Measurements from ENCODE around the gene TPRG1.

GRCh38 chr3:189149203-189149602 lies 22.6 kb upstream of the TPRG1 start:
- TF ChIP-seq CTCF (IDR thresholded peaks at IDR 0.05) (no peak), POLR2A (IDR thresholded peaks at IDR 0.05) (no peak)

Data from Peyer's patch (tissue), 4 donors.